LHCN-M2 (cell line): Measurements from ENCODE around the gene NAPG. TPM values are rescaled to one million over a fixed set of nuclear protein-coding genes. Genes with fewer than 3 reads are reported as not detected.
"Not testable (repeated sequence)": the region's sequence is repeated elsewhere in the genome, so short reads cannot be mapped to it uniquely, and the experiment has no call there.

ENCODE experiments used
- DNase-seq: peaks from one replicate; pipeline ENCODE4 v3.0.0-alpha.2; 2012; ENCODE audit warnings: low read depth
- total RNA-seq: library from RNA; depleted of rRNA; stranded (reverse); fragments of >200 nt; gene quantifications from 2 replicates; pipeline ENCODE4 v1.2.3, GENCODE V29; 2014; rRNA removed

Gene NAPG
- total RNA-seq, 1 experiment from 2014 or later, result 40.8 TPM

- DNase-seq, result peak; percentile 38
Measured at GRCh38 chr18:10579079-10579867, 53.4 kb downstream of the NAPG start.

- DNase-seq, result no peak
Measured at GRCh38 chr18:10580215-10580614, 54.4 kb downstream of the NAPG start.

DNA sequence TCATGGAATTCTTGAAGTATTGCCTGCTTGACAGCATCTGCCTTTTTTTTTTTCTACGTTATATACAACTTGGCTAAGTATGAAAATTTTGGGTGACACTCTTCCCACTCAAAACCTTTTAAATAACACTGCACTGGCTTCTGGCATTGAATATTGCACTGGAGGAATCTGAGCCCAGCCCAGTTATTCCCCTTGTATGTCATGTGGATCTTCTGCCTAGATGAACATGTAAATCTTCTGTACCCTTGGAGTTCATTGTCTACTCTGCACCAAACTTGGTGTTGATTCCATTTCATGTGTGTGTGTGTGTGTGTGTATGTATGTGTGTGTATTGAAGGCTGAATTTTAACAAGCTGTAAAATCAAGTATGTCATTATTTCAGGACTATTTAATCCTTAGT is 59.4 kb downstream of the NAPG start:
- DNase-seq, result no peak

- DNase-seq, result no peak
Measured at GRCh38 chr18:10588975-10589374, 63.1 kb downstream of the NAPG start.

GRCh38 chr18:10590412-10590811 is 64.6 kb downstream of the NAPG start:
- DNase-seq, result no peak

DNA sequence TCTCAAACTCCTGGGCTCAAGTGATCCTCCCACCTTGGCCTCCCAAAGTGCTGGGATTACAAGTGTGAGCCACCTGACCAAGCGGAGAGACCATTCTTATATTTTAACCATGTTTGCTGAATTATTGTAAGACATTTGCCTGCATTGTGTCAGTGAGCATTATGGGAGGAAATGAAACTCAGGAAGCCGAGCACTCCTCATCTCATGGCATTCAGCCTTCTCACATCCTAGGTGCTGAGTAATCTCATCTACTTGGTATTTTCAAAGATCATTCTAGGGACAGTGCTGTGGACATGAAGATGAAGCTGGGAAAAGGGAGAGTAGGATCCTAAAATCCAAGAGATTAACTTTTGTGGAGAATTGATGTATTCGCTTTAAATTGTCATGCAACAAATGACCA is 66.1 kb downstream of the NAPG start:
- DNase-seq, result no peak

- DNase-seq, result peak; percentile 77
Measured at GRCh38 chr18:10593366-10594022, 67.7 kb downstream of the NAPG start.

DNA sequence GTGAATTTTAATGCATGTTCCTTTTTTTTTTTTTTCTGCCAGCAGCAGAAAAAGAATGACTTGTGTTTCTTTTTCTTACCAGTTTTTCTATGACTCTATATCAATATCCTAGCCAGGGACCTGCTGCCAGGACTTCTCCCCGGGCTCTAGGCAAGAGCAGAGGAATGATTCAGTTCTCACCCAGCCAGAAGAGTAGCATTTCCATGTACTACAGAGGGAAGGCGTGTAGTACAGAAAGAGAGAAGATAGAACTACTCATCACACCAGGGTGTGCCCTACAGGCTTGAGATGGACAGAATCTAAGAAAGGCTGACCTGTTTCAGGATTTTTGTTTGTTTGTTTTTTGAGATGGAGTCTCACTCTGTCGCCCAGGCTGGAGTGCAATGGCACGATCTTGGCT is 70.1 kb downstream of the NAPG start:
- not testable (repeated sequence) for DNase-seq

- not testable (repeated sequence) for DNase-seq
Measured at GRCh38 chr18:10597695-10598094, 71.9 kb downstream of the NAPG start.

DNA sequence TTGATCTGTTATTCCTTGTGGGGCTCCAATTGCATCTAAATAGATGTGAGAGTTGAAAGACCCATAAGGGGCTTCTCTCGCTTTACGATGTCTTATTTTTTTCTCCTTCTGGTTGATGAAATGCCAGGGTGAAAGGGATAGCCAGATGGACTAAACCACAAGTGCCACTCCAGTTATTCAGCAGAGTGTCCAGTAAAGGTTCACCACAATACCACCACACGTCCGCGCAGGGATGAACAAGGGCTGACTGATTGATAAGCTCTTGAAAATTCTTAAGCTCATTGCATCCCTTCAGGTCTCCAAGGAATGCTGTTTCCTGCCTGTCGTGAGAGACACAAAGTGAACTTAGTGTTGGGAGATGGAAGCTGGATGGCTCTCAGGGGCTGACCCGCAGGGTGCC is 74.9 kb downstream of the NAPG start:
- DNase-seq, result not testable (repeated sequence)

Other genes starting within 250 kb of the NAPG start
- gene APCDD1, start 71.4 kb upstream of the NAPG start, total RNA-seq, result 3.1 and 8.2 TPM in 2 replicates